WERI-Rb-1 (cell line): ENCODE measurements around the gene INTS1.

Experiments
- DNase-seq: peaks from one replicate; pipeline ENCODE4 v3.0.0-alpha.2; 2020
- H3K27ac ChIP-seq: fragments of 250-450 bp; sonication (Bioruptor Pico); 2 replicates; pipeline ENCODE4 v1.5.1; 2020; ENCODE audit warnings: mild to moderate bottlenecking, moderate library complexity
- H3K27me3 ChIP-seq: fragments of 250-450 bp; sonication (Bioruptor Pico); 2 replicates; pipeline ENCODE4 v1.5.1; 2021; ENCODE audit warnings: mild to moderate bottlenecking, low read depth, moderate library complexity; ENCODE audit not compliant: insufficient read depth, severe bottlenecking
- H3K36me3 ChIP-seq: fragments of 250-450 bp; sonication (Bioruptor Pico); 2 replicates; pipeline ENCODE4 v1.5.1; 2020; ENCODE audit warnings: mild to moderate bottlenecking, moderate library complexity
- H3K4me3 ChIP-seq: 2 replicates; pipeline ENCODE4 v1.5.1; 2011; ENCODE audit warnings: low read depth, mild to moderate bottlenecking, control low read depth, low read length
- H3K9me3 ChIP-seq: fragments of 250-450 bp; sonication (Bioruptor Pico); 2 replicates; pipeline ENCODE4 v1.5.1; 2021; ENCODE audit warnings: mild to moderate bottlenecking, moderate library complexity; ENCODE audit not compliant: severe bottlenecking
- CTCF ChIP-seq: IDR thresholded peaks from 2 replicates; pipeline ENCODE4 v1.5.1; 2011; ENCODE audit warnings: low read depth, mild to moderate bottlenecking, control low read depth, inconsistent platforms, low read length

The INTS1 gene

GRCh38 chr7:1490837-1491236, 13.4 kb downstream of the INTS1 start:
- no peak overlapping the region for H3K27ac ChIP-seq
- H3K36me3 ChIP-seq = peaks cover 63% of the 10 kb centered on the region
- no peaks in the 10 kb centered on the region for H3K9me3 ChIP-seq
- TF ChIP-seq CTCF = no peak
- no peak for DNase-seq
- H3K4me3 ChIP-seq = no peak overlapping the region
- no peaks in the 10 kb centered on the region for H3K27me3 ChIP-seq

- Histone ChIP-seq H3K9me3 (no peaks in the 10 kb centered on the region), H3K27me3 (no peaks in the 10 kb centered on the region), H3K27ac (no peak overlapping the region), H3K36me3 (peaks cover 61% of the 10 kb centered on the region), H3K4me3 (no peak overlapping the region)
- DNase-seq = no peak
- TF ChIP-seq CTCF = no peak
Observed at GRCh38 chr7:1489336-1489735, 14.9 kb downstream of the INTS1 start.

DNA sequence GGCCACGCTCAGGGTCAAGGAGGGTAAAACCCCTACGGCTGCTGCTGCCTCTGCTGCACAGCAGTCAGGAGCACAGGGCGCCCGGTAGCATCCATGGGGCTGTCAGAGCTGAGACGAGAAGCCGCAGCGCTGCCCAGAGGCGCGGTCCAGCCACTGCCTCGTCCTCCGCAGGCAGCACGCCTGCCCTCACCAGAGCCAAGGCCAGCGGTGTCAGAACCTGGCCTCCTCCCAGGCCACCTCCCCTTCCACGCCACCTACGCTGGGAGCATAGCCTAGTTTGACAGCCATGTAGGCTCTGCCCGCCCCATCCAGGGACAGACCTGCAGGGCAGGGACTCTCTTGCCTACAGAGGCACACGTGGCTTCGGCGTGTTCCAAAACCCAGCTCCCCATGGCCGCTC, 16.2 kb downstream of the INTS1 start:
- TF ChIP-seq CTCF = no peak
- no peak overlapping the region for H3K27ac ChIP-seq
- no peaks in the 10 kb centered on the region for H3K27me3 ChIP-seq
- H3K9me3 ChIP-seq = no peaks in the 10 kb centered on the region
- DNase-seq = no peak
- H3K36me3 ChIP-seq = peaks cover 66% of the 10 kb centered on the region
- no peak overlapping the region for H3K4me3 ChIP-seq

DNA sequence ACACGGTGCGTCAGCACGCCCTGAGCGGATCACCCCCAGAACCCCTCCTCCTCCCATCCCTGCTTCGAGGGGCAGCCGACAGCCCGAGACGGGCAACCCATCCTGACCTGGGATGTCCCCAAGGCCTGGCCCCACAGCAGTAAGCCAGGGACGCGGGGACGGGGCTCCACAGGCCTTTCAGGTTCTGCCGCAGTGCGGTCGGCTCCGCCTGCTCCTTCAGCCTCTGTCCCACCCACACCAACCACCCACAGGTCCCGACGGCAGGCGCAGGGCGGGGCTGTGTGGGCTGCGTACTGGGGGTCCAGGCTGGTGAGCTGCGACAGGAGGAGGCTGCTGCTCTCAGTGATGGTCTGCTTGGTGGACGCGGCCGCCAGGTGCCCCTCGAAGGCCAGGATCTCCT, 16.7 kb downstream of the INTS1 start:
- Histone ChIP-seq H3K27ac (no peak overlapping the region), H3K4me3 (no peak overlapping the region), H3K9me3 (no peaks in the 10 kb centered on the region), H3K27me3 (no peaks in the 10 kb centered on the region), H3K36me3 (peaks cover 70% of the 10 kb centered on the region)
- no peak for DNase-seq
- no peak for TF ChIP-seq CTCF

GRCh38 chr7:1486571-1486970, 17.6 kb downstream of the INTS1 start:
- no peak overlapping the region for H3K4me3 ChIP-seq
- H3K27ac ChIP-seq = no peak overlapping the region
- peaks cover 65% of the 10 kb centered on the region for H3K36me3 ChIP-seq
- no peaks in the 10 kb centered on the region for H3K27me3 ChIP-seq
- no peak for TF ChIP-seq CTCF
- no peaks in the 10 kb centered on the region for H3K9me3 ChIP-seq
- no peak for DNase-seq

GRCh38 chr7:1485156-1485555, 19.0 kb downstream of the INTS1 start:
- Histone ChIP-seq H3K4me3 (no peak overlapping the region), H3K27ac (no peak overlapping the region), H3K27me3 (no peaks in the 10 kb centered on the region), H3K36me3 (peaks cover 59% of the 10 kb centered on the region), H3K9me3 (no peaks in the 10 kb centered on the region)
- no peak for TF ChIP-seq CTCF
- DNase-seq = no peak
